Coronary artery (tissue), 2 donors: ENCODE measurements around the gene TET1.
"Not testable (repeated sequence)": the region's sequence is repeated elsewhere in the genome, so short reads cannot be mapped to it uniquely, and the experiment has no call there.

Experiments
- DNase-seq: peaks from one replicate; pipeline ENCODE4 v3.0.0-alpha.2; 2017; ENCODE audit warnings: low spot score
- H3K27ac ChIP-seq, 2 donors: fragments of 200-600 bp; sonication (generic); one replicate each; pipeline ENCODE4 v1.5.1; 2016 to 2019
- H3K4me3 ChIP-seq: fragments of 200-600 bp; sonication (generic); 2 replicates; pipeline ENCODE4 v1.5.1; 2016; ENCODE audit warnings: mild to moderate bottlenecking, moderate library complexity
- TF ChIP-seq, protein P1 (sequence below): fragments of 200-600 bp; sonication (generic); IDR thresholded peaks from one replicate; pipeline ENCODE4 v1.5.1; 2019; ENCODE audit warnings: antibody characterized with exemption

The TET1 gene

DNA sequence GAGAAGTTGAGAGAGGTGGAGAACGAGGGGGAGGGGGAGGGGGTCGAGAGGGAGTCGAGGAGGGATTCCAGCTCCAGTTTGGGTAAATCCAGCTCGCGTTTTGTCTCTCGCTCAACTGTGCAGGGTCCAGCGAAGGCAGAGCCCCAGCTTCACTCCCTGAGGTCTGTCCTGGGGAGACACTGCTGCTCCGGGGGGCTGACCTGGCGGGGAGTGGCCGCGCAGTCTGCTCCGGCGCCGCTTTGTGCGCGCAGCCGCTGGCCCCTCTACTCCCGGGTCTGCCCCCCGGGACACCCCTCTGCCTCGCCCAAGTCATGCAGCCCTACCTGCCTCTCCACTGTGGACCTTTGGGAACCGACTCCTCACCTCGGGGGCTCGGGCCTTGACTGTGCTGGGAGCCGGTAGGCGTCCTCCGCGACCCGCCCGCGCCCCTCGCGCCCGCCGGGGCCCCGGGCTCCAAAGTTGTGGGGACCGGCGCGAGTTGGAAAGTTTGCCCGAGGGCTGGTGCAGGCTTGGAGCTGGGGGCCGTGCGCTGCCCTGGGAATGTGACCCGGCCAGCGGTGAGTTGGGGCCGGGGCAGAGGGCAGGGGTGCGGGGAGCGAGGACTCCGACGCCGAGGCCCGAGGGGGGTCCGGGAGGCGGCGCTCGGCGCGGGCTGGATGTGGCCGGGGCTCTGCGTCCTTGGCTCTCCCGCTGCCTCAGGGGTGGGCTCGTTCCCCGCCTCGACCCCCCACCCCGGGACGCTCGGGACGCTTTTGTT is at the start of gene TET1:
TET1 (plus strand) TSS at position 152 of the 757 bp plus-strand sequence. CDS start 12,002 bp downstream, outside the sequence.
- TF ChIP-seq, protein P1, sequence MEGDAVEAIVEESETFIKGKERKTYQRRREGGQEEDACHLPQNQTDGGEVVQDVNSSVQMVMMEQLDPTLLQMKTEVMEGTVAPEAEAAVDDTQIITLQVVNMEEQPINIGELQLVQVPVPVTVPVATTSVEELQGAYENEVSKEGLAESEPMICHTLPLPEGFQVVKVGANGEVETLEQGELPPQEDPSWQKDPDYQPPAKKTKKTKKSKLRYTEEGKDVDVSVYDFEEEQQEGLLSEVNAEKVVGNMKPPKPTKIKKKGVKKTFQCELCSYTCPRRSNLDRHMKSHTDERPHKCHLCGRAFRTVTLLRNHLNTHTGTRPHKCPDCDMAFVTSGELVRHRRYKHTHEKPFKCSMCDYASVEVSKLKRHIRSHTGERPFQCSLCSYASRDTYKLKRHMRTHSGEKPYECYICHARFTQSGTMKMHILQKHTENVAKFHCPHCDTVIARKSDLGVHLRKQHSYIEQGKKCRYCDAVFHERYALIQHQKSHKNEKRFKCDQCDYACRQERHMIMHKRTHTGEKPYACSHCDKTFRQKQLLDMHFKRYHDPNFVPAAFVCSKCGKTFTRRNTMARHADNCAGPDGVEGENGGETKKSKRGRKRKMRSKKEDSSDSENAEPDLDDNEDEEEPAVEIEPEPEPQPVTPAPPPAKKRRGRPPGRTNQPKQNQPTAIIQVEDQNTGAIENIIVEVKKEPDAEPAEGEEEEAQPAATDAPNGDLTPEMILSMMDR: no peak
- no peak for DNase-seq
- peak within 1 kb of the TSS in 1 of 2 donors; percentile 33 for H3K27ac ChIP-seq
- H3K4me3 ChIP-seq: peak within 1 kb of the TSS; percentile 86

DNA sequence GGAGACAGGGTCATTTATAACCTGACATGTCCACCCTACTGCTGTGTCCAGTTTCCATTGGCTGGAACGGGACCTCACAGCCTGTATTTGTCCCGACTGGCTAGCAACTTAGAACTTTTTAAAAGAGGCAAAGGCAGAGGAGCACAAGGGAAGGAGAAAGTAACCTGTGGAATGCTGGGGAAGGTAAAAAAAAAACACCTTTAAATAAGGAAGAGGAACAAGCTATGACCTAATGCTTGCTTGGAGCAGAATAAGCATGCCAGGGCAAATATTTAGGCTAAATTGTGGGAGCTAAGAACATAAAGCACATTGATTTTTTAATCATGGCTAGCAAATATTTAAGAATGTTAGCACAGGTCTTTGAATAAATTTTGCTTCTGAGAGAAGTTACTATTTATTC is 43.9 kb upstream of the TET1 start:
- not testable (repeated sequence) for DNase-seq

DNA sequence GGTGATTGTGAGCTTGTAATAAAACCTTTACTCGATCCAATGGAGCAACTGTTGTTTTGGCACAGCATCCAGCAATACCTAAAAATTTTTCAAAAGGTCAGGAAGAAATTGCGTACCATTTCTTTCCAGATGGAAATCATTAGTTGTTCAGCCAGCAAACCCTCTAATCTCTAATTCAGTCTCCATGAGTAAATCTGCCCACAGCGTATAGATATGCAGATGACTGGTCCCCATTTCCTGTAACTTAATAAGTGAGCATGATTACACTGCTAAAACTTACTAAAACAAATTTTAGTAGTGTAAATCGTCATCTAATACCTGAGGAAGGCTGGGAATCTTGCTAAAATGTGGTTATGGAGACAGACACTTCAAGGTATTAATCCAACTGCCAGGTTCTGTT is 43.4 kb upstream of the TET1 start:
- no peak overlapping the region for H3K4me3 ChIP-seq
- H3K27ac ChIP-seq: no peak overlapping the region
- no peak for DNase-seq
- TF ChIP-seq, protein P1: no peak

More for the DNA sequence above, 43.9 kb upstream of the TET1 start:
- H3K27ac ChIP-seq, H3K4me3 ChIP-seq: not testable (repeated sequence)

DNA sequence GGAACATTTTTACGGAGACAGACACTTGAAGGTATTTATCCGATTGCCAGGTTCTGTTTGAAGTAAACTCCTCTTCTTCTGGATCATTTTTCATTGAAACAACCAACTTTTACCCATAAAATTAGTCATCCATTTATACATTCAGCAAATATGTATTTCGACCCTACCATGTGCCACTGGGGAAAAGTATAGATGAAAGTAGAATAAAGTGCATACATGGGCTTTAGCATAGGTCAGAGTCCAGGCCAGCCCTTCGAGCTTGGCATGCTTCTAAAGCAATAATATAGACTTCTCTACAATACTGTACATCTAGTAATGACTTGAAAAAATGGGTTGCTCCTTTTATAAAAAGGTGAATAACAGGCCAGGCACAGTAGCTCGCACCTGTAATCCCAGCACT is 42.9 kb upstream of the TET1 start:
- no peak for DNase-seq
- Histone ChIP-seq H3K27ac (no peak overlapping the region), H3K4me3 (no peak overlapping the region)
- TF ChIP-seq, protein P1: no peak

DNA sequence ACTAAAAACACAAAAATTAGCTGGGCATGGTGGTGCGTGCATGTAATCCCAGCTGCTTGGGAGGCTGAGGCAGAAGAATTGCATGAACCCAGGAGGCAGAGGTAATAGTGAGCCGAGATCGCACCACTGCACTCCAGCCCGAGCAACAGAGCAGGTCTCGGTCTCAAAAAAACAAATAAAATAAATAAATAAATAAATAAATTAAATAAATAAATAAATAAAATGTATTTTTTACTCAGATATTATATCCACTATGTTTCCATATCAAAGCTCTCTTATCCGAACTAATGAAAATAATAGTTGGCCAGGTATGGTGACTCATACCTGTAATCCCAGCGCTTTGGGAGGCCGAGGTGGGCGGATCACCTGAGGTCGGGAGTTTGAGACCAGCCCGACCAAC is 41.5 kb upstream of the TET1 start:
- H3K27ac ChIP-seq, H3K4me3 ChIP-seq, DNase-seq: not testable (repeated sequence)

DNA sequence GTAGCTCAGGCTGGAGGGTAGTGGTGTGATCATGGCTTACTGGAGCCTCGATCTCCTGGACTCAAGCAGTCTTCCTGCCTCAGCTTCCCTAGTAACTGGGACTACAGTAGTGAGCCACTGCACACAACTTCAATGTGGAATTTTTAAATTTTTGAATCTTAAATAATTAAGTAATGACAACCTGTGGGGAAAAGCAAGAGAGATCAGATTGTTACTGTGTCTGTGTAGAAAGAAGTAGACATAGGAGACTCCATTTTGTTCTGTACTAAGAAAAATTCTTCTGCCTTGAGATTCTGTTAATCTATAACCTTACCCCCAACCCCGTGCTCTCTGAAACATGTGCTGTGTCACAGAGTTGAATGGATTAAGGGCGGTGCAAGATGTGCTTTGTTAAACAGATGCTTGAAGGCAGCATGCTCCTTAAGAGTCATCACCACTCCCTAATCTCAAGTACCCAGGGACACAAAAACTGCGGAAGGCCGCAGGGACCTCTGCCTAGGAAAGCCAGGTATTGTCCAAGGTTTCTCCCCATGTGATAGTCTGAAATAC is 34.6 kb upstream of the TET1 start:
- not testable (repeated sequence) for H3K27ac ChIP-seq, DNase-seq, H3K4me3 ChIP-seq

DNA sequence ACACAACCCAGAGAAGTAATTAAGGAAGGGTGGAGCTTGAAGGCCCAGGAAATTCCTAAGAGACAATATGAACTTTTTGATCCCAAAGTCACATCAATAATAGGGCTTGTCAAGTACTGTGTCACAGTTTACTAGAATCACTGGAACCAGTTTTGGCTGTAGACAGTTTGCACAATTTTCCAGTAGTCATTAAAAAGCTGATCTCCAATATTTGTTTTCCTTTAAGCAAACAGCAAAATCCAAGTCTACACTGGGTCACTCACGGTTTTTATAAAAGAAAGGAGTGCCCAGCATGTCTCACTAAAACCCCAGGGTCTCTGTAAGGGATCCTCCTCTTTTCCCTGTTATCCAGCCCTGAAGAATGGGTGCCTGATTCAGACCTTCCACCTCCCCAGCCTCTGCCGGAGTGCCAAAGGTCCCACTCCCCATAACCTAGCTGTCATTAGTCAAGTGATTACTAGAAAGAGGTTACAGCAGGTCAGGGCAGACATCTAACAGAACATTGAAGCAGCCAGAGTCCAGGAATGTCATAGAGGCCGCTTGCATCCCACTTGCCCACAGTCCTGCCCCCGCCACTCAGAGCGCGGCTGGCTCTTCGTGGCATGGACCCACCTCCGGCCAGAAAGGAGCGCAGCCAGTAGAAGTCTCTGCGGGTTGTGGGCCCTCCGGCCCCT is 33.4 kb upstream of the TET1 start:
- peak overlapping the region; percentile 88 to 97 for H3K27ac ChIP-seq
- TF ChIP-seq, protein P1: no peak

DNA sequence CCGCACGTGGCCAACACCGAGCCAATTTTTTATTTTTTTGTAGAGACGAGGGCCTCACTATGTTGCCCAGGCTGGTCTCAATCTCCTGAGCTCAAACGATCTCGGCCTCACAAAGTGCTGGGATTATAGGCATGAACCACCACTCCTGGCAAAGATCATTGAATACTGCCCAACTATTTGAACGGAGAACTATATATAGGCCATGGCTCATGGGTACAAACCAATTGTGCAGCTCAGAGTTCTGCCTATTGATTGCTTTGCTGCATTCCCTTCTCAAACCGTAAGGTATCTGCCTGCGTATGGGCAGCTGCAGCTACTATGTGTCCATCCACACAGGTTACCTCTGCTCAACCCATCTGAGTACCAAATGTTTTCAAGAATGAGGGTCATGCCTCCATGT is 23.2 kb upstream of the TET1 start:
- no peak for DNase-seq
- TF ChIP-seq, protein P1: no peak
- Histone ChIP-seq H3K4me3 (no peak overlapping the region), H3K27ac (no peak overlapping the region)

More for the DNA sequence above, 33.4 kb upstream of the TET1 start:
- H3K4me3 ChIP-seq: peak overlapping the region; percentile 76
- no peak for DNase-seq
